Gastroesophageal sphincter (tissue), 3 donors: ENCODE measurements around the gene TSHZ2.

Experiments used
- EP300 ChIP-seq: sonication (generic); formaldehyde crosslinking; IDR thresholded peaks from one replicate; pipeline ENCODE4 v1.6.1; 2017; ENCODE audit warnings: antibody characterized with exemption, mild to moderate bottlenecking
- POLR2A ChIP-seq, 2 donors: fragments of 450-650 bp; IDR thresholded peaks; one replicate each; pipeline ENCODE4 v1.6.1; 2017; ENCODE audit warnings: antibody characterized with exemption in 2 of 2, mild to moderate bottlenecking in 2 of 2, moderate library complexity in 1 of 2
- POLR2AphosphoS5 ChIP-seq: sonication (generic); formaldehyde crosslinking; IDR thresholded peaks from one replicate; pipeline ENCODE4 v1.6.1; 2017; ENCODE audit warnings: antibody characterized with exemption
- TF ChIP-seq, protein P1 (sequence below), 4 experiments: fragments of 200-600 bp in 2 of 4; fragments of 450-650 bp in 2 of 4; sonication (generic) in 1 of 4; IDR thresholded peaks; one replicate each; pipeline ENCODE4 v1.5.1; 2017 to 2019; ENCODE audit warnings: antibody characterized with exemption in 4 of 4, mild to moderate bottlenecking in 2 of 4, moderate library complexity in 2 of 4

DNA sequence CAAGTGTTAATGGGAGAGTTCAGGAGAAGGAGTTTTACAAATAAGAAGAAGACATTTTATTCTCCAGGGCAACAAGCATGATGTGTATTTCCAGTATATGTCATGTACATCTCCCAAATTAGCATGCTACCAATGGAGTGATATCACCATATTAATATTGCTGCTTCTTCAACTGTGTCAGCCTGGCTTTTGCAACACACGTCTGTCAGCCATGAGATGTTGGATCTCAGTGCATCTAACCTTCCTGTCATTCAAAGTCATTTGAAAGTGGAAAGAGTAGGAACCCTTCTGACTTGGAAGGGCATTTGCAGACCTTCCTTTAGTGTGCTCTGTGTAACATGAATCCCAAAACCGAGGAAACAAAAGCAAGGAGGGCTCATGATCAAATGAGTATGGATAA, 337.4 kb downstream of the TSHZ2 start:
- no peak for TF ChIP-seq POLR2A (IDR thresholded peaks at IDR 0.05)
- TF ChIP-seq, protein P1, sequence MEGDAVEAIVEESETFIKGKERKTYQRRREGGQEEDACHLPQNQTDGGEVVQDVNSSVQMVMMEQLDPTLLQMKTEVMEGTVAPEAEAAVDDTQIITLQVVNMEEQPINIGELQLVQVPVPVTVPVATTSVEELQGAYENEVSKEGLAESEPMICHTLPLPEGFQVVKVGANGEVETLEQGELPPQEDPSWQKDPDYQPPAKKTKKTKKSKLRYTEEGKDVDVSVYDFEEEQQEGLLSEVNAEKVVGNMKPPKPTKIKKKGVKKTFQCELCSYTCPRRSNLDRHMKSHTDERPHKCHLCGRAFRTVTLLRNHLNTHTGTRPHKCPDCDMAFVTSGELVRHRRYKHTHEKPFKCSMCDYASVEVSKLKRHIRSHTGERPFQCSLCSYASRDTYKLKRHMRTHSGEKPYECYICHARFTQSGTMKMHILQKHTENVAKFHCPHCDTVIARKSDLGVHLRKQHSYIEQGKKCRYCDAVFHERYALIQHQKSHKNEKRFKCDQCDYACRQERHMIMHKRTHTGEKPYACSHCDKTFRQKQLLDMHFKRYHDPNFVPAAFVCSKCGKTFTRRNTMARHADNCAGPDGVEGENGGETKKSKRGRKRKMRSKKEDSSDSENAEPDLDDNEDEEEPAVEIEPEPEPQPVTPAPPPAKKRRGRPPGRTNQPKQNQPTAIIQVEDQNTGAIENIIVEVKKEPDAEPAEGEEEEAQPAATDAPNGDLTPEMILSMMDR (IDR thresholded peaks at IDR 0.05): no peak
- no peak for TF ChIP-seq POLR2AphosphoS5
- TF ChIP-seq EP300: no peak
